Urinary bladder (tissue), 4 donors: ENCODE results near the gene PI4K2B. TPM values are rescaled to one million over a fixed set of nuclear protein-coding genes. Genes with fewer than 3 reads are reported as not detected.
"Not testable (repeated sequence)": the region's sequence is repeated elsewhere in the genome, so short reads cannot be mapped to it uniquely, and the experiment has no call there.

Source experiments
- DNase-seq: peaks from one replicate; pipeline ENCODE4 v3.0.0-alpha.2; 2015; ENCODE audit errors: extremely low spot score
- H3K27ac ChIP-seq: one replicate; pipeline ENCODE4 v1.5.1; 2013; ENCODE audit warnings: low read depth, mild to moderate bottlenecking, moderate library complexity
- H3K36me3 ChIP-seq: one replicate; pipeline ENCODE4 v1.6.1; 2013; ENCODE audit warnings: mild to moderate bottlenecking, moderate library complexity; ENCODE audit not compliant: insufficient read depth
- H3K4me1 ChIP-seq: one replicate; pipeline ENCODE4 v1.6.1; 2013; ENCODE audit warnings: mild to moderate bottlenecking, moderate library complexity; ENCODE audit not compliant: insufficient read depth
- H3K4me3 ChIP-seq: one replicate; pipeline ENCODE4 v1.5.1; 2013; ENCODE audit warnings: low read depth, low read length
- WGBS: extraction: QIAGEN DNeasy Blood & Tissue Kit; methylation state at CpG from one replicate; pipeline ENCODE4 v1.1.7; 2013; 5-methylcytosine and 5-hydroxymethylcytosine counted together
- polyA plus RNA-seq: library from polyadenylated mRNA; stranded (reverse); fragments of 200-250 nt; gene quantifications from one replicate; pipeline ENCODE4 v1.2.3, GENCODE V29; 2013
- total RNA-seq: library from RNA; depleted of rRNA; stranded (reverse); fragments of >200 nt; gene quantifications from one replicate; pipeline ENCODE4 v1.2.3, GENCODE V29; 2014
- donor health status: healthy with polysubstance abuse.
- donor health status: healthy.

Gene PI4K2B
- total and polyA plus RNA-seq, 2 donors = 8.3 to 29.0 TPM

- H3K4me3 ChIP-seq = peak overlapping the region; percentile 95
- no peak overlapping the region for H3K27ac ChIP-seq
- H3K36me3 ChIP-seq = no peaks in the 10 kb centered on the region
- peaks cover 1% of the 10 kb centered on the region for H3K4me1 ChIP-seq
- DNase-seq = no peak
These were observed 639 bp upstream of the PI4K2B start for GRCh38 chr4:25233194-25233593.

- Histone ChIP-seq H3K4me1 (peaks cover 1% of the 10 kb centered on the region), H3K4me3 (peak overlapping the region; percentile 95), H3K36me3 (no peaks in the 10 kb centered on the region), H3K27ac (peak overlapping the region; percentile 99)
- DNase-seq = peak; percentile 80
- WGBS = 4% methylated on average over 49 of the region's 49 CpGs
These were observed 847 bp downstream of the PI4K2B start for GRCh38 chr4:25234390-25235370.

- no peak for DNase-seq
- peak overlapping the region; percentile 38 for H3K27ac ChIP-seq
- H3K36me3 ChIP-seq = no peaks in the 10 kb centered on the region
- H3K4me3 ChIP-seq = peak overlapping the region; percentile 95
- H3K4me1 ChIP-seq = peaks cover 1% of the 10 kb centered on the region
- WGBS = 41% methylated on average over 6 of the region's 6 CpGs
These were observed 1.6 kb downstream of the PI4K2B start for GRCh38 chr4:25235401-25235800.

GRCh38 chr4:25236030-25236429, 2.2 kb downstream of the PI4K2B start:
- DNase-seq, H3K27ac ChIP-seq, H3K4me1 ChIP-seq, H3K36me3 ChIP-seq, H3K4me3 ChIP-seq: not testable (repeated sequence)
- WGBS = 99% methylated on average over 2 of the region's 2 CpGs

- no peak overlapping the region for H3K27ac ChIP-seq
- H3K36me3 ChIP-seq = no peaks in the 10 kb centered on the region
These were observed 3.1 kb downstream of the PI4K2B start for GRCh38 chr4:25236971-25237370.

GRCh38 chr4:25238052-25238451, 4.2 kb downstream of the PI4K2B start:
- no peak overlapping the region for H3K27ac ChIP-seq
- WGBS = 98% methylated on average over 1 of the region's 1 CpG
- H3K4me3 ChIP-seq = no peak overlapping the region
- peaks cover 1% of the 10 kb centered on the region for H3K4me1 ChIP-seq
- no peaks in the 10 kb centered on the region for H3K36me3 ChIP-seq
- no peak for DNase-seq

More at GRCh38 chr4:25236971-25237370, 3.1 kb downstream of the PI4K2B start:
- 85% methylated on average over 2 of the region's 2 CpGs for WGBS
- Histone ChIP-seq H3K4me3 (no peak overlapping the region), H3K4me1 (peaks cover 1% of the 10 kb centered on the region)
- DNase-seq = no peak

- H3K27ac ChIP-seq, H3K36me3 ChIP-seq, H3K4me3 ChIP-seq, DNase-seq, H3K4me1 ChIP-seq: not testable (repeated sequence)
- 95% methylated on average over 15 of the region's 15 CpGs for WGBS
These were observed 5.7 kb downstream of the PI4K2B start for GRCh38 chr4:25239528-25239927.

GRCh38 chr4:25240754-25241210, 6.9 kb downstream of the PI4K2B start:
- 87% methylated on average over 1 of the region's 1 CpG for WGBS

GRCh38 chr4:25242195-25242594, 8.4 kb downstream of the PI4K2B start:
- DNase-seq, H3K27ac ChIP-seq, H3K4me3 ChIP-seq, H3K4me1 ChIP-seq, H3K36me3 ChIP-seq: not testable (repeated sequence)
- 95% methylated on average over 3 of the region's 3 CpGs for WGBS

More at GRCh38 chr4:25240754-25241210, 6.9 kb downstream of the PI4K2B start:
- H3K36me3 ChIP-seq, DNase-seq, H3K4me3 ChIP-seq, H3K4me1 ChIP-seq, H3K27ac ChIP-seq: not testable (repeated sequence)

- no peaks in the 10 kb centered on the region for H3K4me1 ChIP-seq
- H3K36me3 ChIP-seq = no peaks in the 10 kb centered on the region
- DNase-seq = no peak
- no peak overlapping the region for H3K27ac ChIP-seq
- H3K4me3 ChIP-seq = no peak overlapping the region
- WGBS = 96% methylated on average over 10 of the region's 10 CpGs
These were observed 11.3 kb downstream of the PI4K2B start for GRCh38 chr4:25245181-25245580.

- no peak for DNase-seq
- no peak overlapping the region for H3K27ac ChIP-seq
- H3K36me3 ChIP-seq = no peaks in the 10 kb centered on the region
- WGBS = 94% methylated on average over 22 of the region's 22 CpGs
- H3K4me3 ChIP-seq = no peak overlapping the region
- no peaks in the 10 kb centered on the region for H3K4me1 ChIP-seq
These were observed 13.1 kb downstream of the PI4K2B start for GRCh38 chr4:25246680-25247611.

GRCh38 chr4:25248875-25249274, 15.0 kb downstream of the PI4K2B start:
- not testable (repeated sequence) for H3K36me3 ChIP-seq, H3K4me3 ChIP-seq, H3K27ac ChIP-seq, H3K4me1 ChIP-seq, DNase-seq
- WGBS = 84% methylated on average over 6 of the region's 6 CpGs

- not testable (repeated sequence) for H3K27ac ChIP-seq, DNase-seq, H3K4me3 ChIP-seq, H3K36me3 ChIP-seq, H3K4me1 ChIP-seq
- 97% methylated on average over 25 of the region's 25 CpGs for WGBS
These were observed 15.7 kb downstream of the PI4K2B start for GRCh38 chr4:25249494-25249893.
